Right ventricle myocardium inferior (tissue), 1 donor: ENCODE measurements around the gene ZEB2. TPM values are rescaled to one million over a fixed set of nuclear protein-coding genes. Genes with fewer than 3 reads are reported as not detected.

Source experiments
- ATAC-seq: fragments of 200-7000 bp; cut with Tn5 transposase; one replicate; pipeline ENCODE4 v1.9.1; 2020; ENCODE audit warnings: mild to moderate bottlenecking, moderate library complexity
- DNase-seq: peaks from one replicate; pipeline ENCODE4 v3.0.0; 2021; ENCODE audit errors: missing footprints
- intact Hi-C: fragments of 100-400 bp; cut with DNase I; formaldehyde crosslinking; loops from one replicate; pipeline ENCODE4 v1.11.0; 2022
- total RNA-seq: library from RNA; stranded (reverse); fragmentation: NEBNext Ultra II Directional; extraction: Animal tissue kit (Norgen Biotek cat#: 25700); gene quantifications from one replicate; pipeline ENCODE4 v1.2.1, GENCODE V29; 2021
- donor health status: DM: no; HTN: yes; CAD: no; lungs with severe emphysema.

ZEB2 gene
- total RNA-seq, 1 donor from 2014 or later: 89.0 TPM

- ATAC-seq (peak; percentile 79), DNase-seq (no peak)
These were observed 35.5 kb downstream of the ZEB2 start for GRCh38 chr2:144484201-144484948.

GRCh38 chr2:144481666-144482065 is 38.3 kb downstream of the ZEB2 start:
- intact Hi-C loops: no loop called here
- ATAC-seq (no peak), DNase-seq (no peak)

More at GRCh38 chr2:144484201-144484948, 35.5 kb downstream of the ZEB2 start:
- intact Hi-C loops: no loop called here

GRCh38 chr2:144481109-144481508 is 38.8 kb downstream of the ZEB2 start:
- DNase-seq (no peak), ATAC-seq (no peak)
- intact Hi-C loops: no loop called here

GRCh38 chr2:144480285-144480684 is 39.6 kb downstream of the ZEB2 start:
- ATAC-seq: peak; percentile 18
- intact Hi-C loops: no loop called here

GRCh38 chr2:144479659-144480058 is 40.3 kb downstream of the ZEB2 start:
- intact Hi-C loops: no loop called here
- DNase-seq: no peak
- ATAC-seq: no peak

More at GRCh38 chr2:144480285-144480684, 39.6 kb downstream of the ZEB2 start:
- DNase-seq: no peak

GRCh38 chr2:144479138-144479537 is 40.8 kb downstream of the ZEB2 start:
- DNase-seq: no peak
- ATAC-seq: no peak
- intact Hi-C loops: no loop called here

- intact Hi-C loops: loop anchor here (2.0 kb wide), 1 partner anchor 15 kb away; no protein-coding TSS in a partner anchor
- DNase-seq: no peak
- no peak for ATAC-seq
These were observed 42.0 kb downstream of the ZEB2 start for GRCh38 chr2:144477957-144478311.

- intact Hi-C loops: loop anchor here (2.0 kb wide), 1 partner anchor 15 kb away; no protein-coding TSS in a partner anchor
- no peak for DNase-seq
- no peak for ATAC-seq
These were observed 42.5 kb downstream of the ZEB2 start for GRCh38 chr2:144477281-144477956.

- intact Hi-C loops: loop anchor here (2.0 kb wide), 1 partner anchor 14 kb away; no protein-coding TSS in a partner anchor
- DNase-seq (no peak), ATAC-seq (no peak)
These were observed 43.2 kb downstream of the ZEB2 start for GRCh38 chr2:144476682-144477081.

- no peak for DNase-seq
- ATAC-seq: no peak
- intact Hi-C loops: loop anchor here (2.0 kb wide), 1 partner anchor 13 kb away; no protein-coding TSS in a partner anchor
These were observed 44.2 kb downstream of the ZEB2 start for GRCh38 chr2:144475569-144476275.

GRCh38 chr2:144475044-144475443 is 44.9 kb downstream of the ZEB2 start:
- intact Hi-C loops: no loop called here
- DNase-seq (no peak), ATAC-seq (no peak)

- ATAC-seq (no peak), DNase-seq (no peak)
- intact Hi-C loops: no loop called here
These were observed 45.9 kb downstream of the ZEB2 start for GRCh38 chr2:144474017-144474416.

GRCh38 chr2:144472911-144473310 is 47.0 kb downstream of the ZEB2 start:
- no peak for DNase-seq
- intact Hi-C loops: no loop called here
- ATAC-seq: no peak

GRCh38 chr2:144472046-144472412 is 47.9 kb downstream of the ZEB2 start:
- ATAC-seq: no peak
- DNase-seq: no peak
- intact Hi-C loops: no loop called here

GRCh38 chr2:144471305-144472045 is 48.4 kb downstream of the ZEB2 start:
- DNase-seq (no peak), ATAC-seq (no peak)
- intact Hi-C loops: no loop called here

GRCh38 chr2:144470816-144471215 is 49.1 kb downstream of the ZEB2 start:
- DNase-seq (no peak), ATAC-seq (no peak)
- intact Hi-C loops: no loop called here

GRCh38 chr2:144470334-144470733 is 49.6 kb downstream of the ZEB2 start:
- no peak for ATAC-seq
- intact Hi-C loops: no loop called here

GRCh38 chr2:144469798-144470197 is 50.1 kb downstream of the ZEB2 start:
- no peak for ATAC-seq
- DNase-seq: no peak
- intact Hi-C loops: no loop called here

More at GRCh38 chr2:144470334-144470733, 49.6 kb downstream of the ZEB2 start:
- no peak for DNase-seq
